PC-9 (cell line): ENCODE measurements around the gene CXCL1. TPM values are rescaled to one million over a fixed set of nuclear protein-coding genes. Genes with fewer than 3 reads are reported as not detected.
"Not testable (repeated sequence)": the region's sequence is repeated elsewhere in the genome, so short reads cannot be mapped to it uniquely, and the experiment has no call there.

Experiments
- BruUV-seq: library from RNA; stranded (reverse); fragments of 400-500 nt; replicated peaks from 2 replicates; lab custom pipeline; 2021; lab: Mats Ljungman, UMichigan
- CTCF ChIA-PET: fragments of 300-600 bp; sonication (Branson Sonifier 250); formaldehyde crosslinking; loops from one replicate; lab custom pipeline; 2022; ENCODE audit warnings: antibody characterized with exemption; lab: Charles Lee
- POLR2A ChIA-PET: fragments of 300-600 bp; sonication (Branson Sonifier 250); formaldehyde crosslinking; loops from one replicate; lab custom pipeline; 2022; ENCODE audit warnings: antibody characterized with exemption; ENCODE audit not compliant: unreplicated experiment; lab: Charles Lee
- DNase-seq, 2 experiments: peaks; one replicate each; pipeline versions ENCODE4 v3.0.0 to v3.0.0-alpha.2; 2015 to 2022; ENCODE audit warnings: mixed read lengths in 1 of 2
- H2AFZ ChIP-seq: fragments of 200-600 bp; sonication (generic); 2 replicates; pipeline ENCODE4 v1.8.1; 2017; ENCODE audit warnings: antibody characterized with exemption
- H3F3A ChIP-seq: fragments of 200-600 bp; sonication (generic); 2 replicates; pipeline ENCODE4 v1.8.1; 2017; ENCODE audit warnings: antibody characterized with exemption, mild to moderate bottlenecking, low read depth; ENCODE audit not compliant: insufficient read depth
- H3K27ac ChIP-seq: fragments of 200-600 bp; sonication (generic); 2 replicates; pipeline ENCODE4 v1.6.1; 2016; ENCODE audit warnings: mixed run types
- H3K27me3 ChIP-seq: fragments of 200-600 bp; sonication (generic); 2 replicates; pipeline ENCODE4 v1.6.1; 2016; ENCODE audit warnings: low read depth, mixed run types; ENCODE audit not compliant: insufficient read depth
- H3K36me3 ChIP-seq: fragments of 200-600 bp; sonication (generic); 2 replicates; pipeline ENCODE4 v1.6.1; 2016; ENCODE audit warnings: low read depth, mixed run types
- H3K4me1 ChIP-seq: fragments of 200-600 bp; sonication (generic); replicated peaks from 2 replicates; pipeline ENCODE4 v1.6.1; 2016; ENCODE audit warnings: mixed run types; ENCODE audit not compliant: insufficient read depth
- H3K4me2 ChIP-seq: fragments of 200-600 bp; sonication (generic); 2 replicates; pipeline ENCODE4 v1.6.1; 2017; ENCODE audit warnings: mixed run types
- H3K4me3 ChIP-seq: fragments of 200-600 bp; sonication (generic); 2 replicates; pipeline ENCODE4 v1.6.1; 2016; ENCODE audit warnings: mixed run types
- H3K79me2 ChIP-seq: fragments of 200-600 bp; sonication (generic); 2 replicates; pipeline ENCODE4 v1.6.1; 2017; ENCODE audit warnings: low read depth, mixed run types
- H3K9me2 ChIP-seq: fragments of 200-600 bp; sonication (generic); 2 replicates; pipeline ENCODE4 v1.8.1; 2017; ENCODE audit warnings: mild to moderate bottlenecking; ENCODE audit not compliant: insufficient read depth
- H3K9me3 ChIP-seq: fragments of 200-600 bp; sonication (generic); 2 replicates; pipeline ENCODE4 v1.8.1; 2016; ENCODE audit warnings: low read depth; ENCODE audit not compliant: insufficient read depth
- H4K20me1 ChIP-seq: fragments of 200-600 bp; sonication (generic); 2 replicates; pipeline ENCODE4 v1.8.1; 2017; ENCODE audit not compliant: insufficient read depth
- EZH2 ChIP-seq: fragments of 200-600 bp; sonication (generic); IDR thresholded peaks from 2 replicates; pipeline ENCODE4 v1.8.0; 2017; ENCODE audit warnings: antibody characterized with exemption, low read depth
- intact Hi-C: fragments of 100-400 bp; cut with micrococcal nuclease; formaldehyde crosslinking; loops from one replicate; pipeline ENCODE4 v1.10.0; 2022; ENCODE audit not compliant: unreplicated experiment
- total RNA-seq: library from RNA; stranded (reverse); gene quantifications from 2 replicates; pipeline ENCODE4 v1.2.3, GENCODE V29; 2021
- TF ChIP-seq, protein P1 (sequence below): fragments of 200-600 bp; sonication (generic); conservative IDR thresholded peaks from 2 replicates; pipeline ENCODE4 v1.6.1; 2017; ENCODE audit warnings: mixed run types, antibody characterized with exemption, mild to moderate bottlenecking, moderate library complexity

The CXCL1 gene
- total RNA-seq, 1 experiment from 2014 or later = 0.33 TPM

DNA sequence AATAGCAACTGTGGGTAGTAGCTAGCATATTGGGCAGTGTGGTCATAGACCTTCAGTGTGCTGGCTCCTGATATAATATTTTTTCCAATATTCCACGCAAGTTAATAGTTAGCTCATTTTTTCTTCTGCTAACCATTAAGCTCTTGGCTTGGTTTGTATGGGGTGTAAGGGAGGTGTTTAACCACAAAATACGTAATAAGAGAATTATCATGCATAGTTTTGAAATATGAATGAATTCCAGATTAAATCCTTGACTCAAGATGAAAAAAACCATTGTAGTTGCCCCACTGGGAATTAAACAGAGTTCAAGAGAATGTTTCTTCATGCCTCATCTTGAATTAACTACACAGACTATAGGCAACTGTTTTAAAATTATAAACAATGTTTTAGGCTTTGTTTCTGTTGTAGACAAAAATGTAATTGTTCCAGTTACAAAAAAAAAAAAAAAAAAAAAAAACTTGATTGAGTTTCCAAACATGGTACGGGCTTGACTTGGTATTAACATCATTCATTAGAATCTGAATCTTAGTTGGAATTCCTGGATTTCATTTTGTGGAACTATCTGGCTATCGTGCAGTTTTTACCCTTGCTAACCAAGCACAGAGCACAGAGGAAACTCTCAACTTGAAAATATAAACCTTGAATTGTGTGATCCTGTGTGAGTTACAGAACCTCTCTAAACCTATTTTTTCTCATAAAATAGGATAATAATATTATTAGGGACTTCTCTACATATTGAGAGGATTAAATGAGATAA is 28.4 kb downstream of the CXCL1 start:
- no TSS peak for BruUV-seq

DNA sequence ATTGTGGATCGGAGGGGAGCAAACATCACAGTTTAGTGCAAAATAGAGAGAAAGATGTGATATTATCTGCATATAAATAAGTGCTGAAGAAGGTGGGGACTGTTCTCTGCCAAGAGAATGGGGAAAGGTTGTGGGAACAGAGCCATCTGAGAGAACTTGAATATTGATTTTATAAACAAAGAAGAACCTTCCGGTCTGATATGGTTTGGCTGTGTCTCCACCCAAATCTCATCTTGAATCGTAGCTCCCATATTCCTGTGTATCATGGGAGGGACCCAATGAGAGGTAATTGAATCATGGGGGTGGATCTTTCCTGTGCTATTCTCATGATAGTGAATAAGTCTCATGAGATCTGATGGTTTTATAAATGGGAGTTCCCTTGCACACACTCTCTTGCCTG is 30.1 kb downstream of the CXCL1 start:
- BruUV-seq, H3K79me2 ChIP-seq, CTCF ChIA-PET, H3K4me3 ChIP-seq, H3K27me3 ChIP-seq, H3K36me3 ChIP-seq, H3K4me1 ChIP-seq, H3K9me3 ChIP-seq, DNase-seq, H3K4me2 ChIP-seq, H3K9me2 ChIP-seq, H3F3A ChIP-seq, H2AFZ ChIP-seq, H4K20me1 ChIP-seq, intact Hi-C loops, POLR2A ChIA-PET, H3K27ac ChIP-seq: not testable (repeated sequence)

More for the DNA sequence above, 28.4 kb downstream of the CXCL1 start:
- Histone ChIP-seq H3K79me2 (no peaks in the 10 kb centered on the region), H3K9me2 (no peaks in the 10 kb centered on the region), H3K27ac (no peak overlapping the region), H3K36me3 (no peaks in the 10 kb centered on the region), H4K20me1 (no peaks in the 10 kb centered on the region), H3F3A (no peaks in the 10 kb centered on the region), H3K4me3 (no peak overlapping the region), H2AFZ (no peak overlapping the region), H3K4me1 (no peaks in the 10 kb centered on the region), H3K4me2 (no peak overlapping the region), H3K9me3 (no peaks in the 10 kb centered on the region), H3K27me3 (no peaks in the 10 kb centered on the region)
- no peak for DNase-seq
- TF ChIP-seq, protein P1, sequence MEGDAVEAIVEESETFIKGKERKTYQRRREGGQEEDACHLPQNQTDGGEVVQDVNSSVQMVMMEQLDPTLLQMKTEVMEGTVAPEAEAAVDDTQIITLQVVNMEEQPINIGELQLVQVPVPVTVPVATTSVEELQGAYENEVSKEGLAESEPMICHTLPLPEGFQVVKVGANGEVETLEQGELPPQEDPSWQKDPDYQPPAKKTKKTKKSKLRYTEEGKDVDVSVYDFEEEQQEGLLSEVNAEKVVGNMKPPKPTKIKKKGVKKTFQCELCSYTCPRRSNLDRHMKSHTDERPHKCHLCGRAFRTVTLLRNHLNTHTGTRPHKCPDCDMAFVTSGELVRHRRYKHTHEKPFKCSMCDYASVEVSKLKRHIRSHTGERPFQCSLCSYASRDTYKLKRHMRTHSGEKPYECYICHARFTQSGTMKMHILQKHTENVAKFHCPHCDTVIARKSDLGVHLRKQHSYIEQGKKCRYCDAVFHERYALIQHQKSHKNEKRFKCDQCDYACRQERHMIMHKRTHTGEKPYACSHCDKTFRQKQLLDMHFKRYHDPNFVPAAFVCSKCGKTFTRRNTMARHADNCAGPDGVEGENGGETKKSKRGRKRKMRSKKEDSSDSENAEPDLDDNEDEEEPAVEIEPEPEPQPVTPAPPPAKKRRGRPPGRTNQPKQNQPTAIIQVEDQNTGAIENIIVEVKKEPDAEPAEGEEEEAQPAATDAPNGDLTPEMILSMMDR = no peak
- ChIA-PET POLR2A (no interaction called here), CTCF (no interaction called here)
- intact Hi-C loops = no loop called here

- Histone ChIP-seq H3K4me2 (no peak overlapping the region), H3K79me2 (no peaks in the 10 kb centered on the region), H4K20me1 (no peaks in the 10 kb centered on the region), H3K9me3 (no peaks in the 10 kb centered on the region), H3K4me3 (no peak overlapping the region), H3K4me1 (no peaks in the 10 kb centered on the region), H3K27ac (no peak overlapping the region), H3K27me3 (no peaks in the 10 kb centered on the region), H3K9me2 (no peaks in the 10 kb centered on the region), H3K36me3 (no peaks in the 10 kb centered on the region), H2AFZ (no peak overlapping the region), H3F3A (no peaks in the 10 kb centered on the region)
- intact Hi-C loops = no loop called here
- TF ChIP-seq EZH2 = no peak
- TF ChIP-seq, protein P1 = no peak
- ChIA-PET POLR2A (interaction anchor here (0.9 kb wide), 1 partner anchor 503 kb away, joined by 3 read pairs; no protein-coding TSS in a partner anchor), CTCF (no interaction called here)
- BruUV-seq = no TSS peak
- no peak for DNase-seq
Observed at GRCh38 chr4:73901031-73901430, 31.8 kb downstream of the CXCL1 start.
